ENCODE measurements around the gene ACVR1. TPM values are rescaled to one million over a fixed set of nuclear protein-coding genes. Genes with fewer than 3 reads are reported as not detected.

ACVR1 gene
- total RNA-seq, 1 experiment from 2014 or later: 26.4 TPM

GRCh38 chr2:157895531-157895930 lies 19.4 kb upstream of the ACVR1 start:
- Mint-ChIP-seq H3K4me1 (ENCODE audit: insufficient read depth, unreplicated experiment) (peaks cover 34% of the 10 kb centered on the region), H3K27ac (ENCODE audit: low read depth, unreplicated experiment) (no peak overlapping the region), H3K36me3 (ENCODE audit: insufficient read depth, unreplicated experiment) (no peaks in the 10 kb centered on the region), H3K4me3 (ENCODE audit: unreplicated experiment) (no peak overlapping the region), H3K9me3 (ENCODE audit: unreplicated experiment) (no peaks in the 10 kb centered on the region), H3K27me3 (ENCODE audit: insufficient read depth, unreplicated experiment) (no peaks in the 10 kb centered on the region)
- POLR2A ChIA-PET: interaction anchor here (0.6 kb wide), 1 partner anchor 117 kb away, joined by 3 read pairs; no protein-coding TSS in a partner anchor
- BruUV-seq (replicated peaks): no TSS peak
- TF ChIP-seq CTCF (IDR thresholded peaks at IDR 0.05; ENCODE audit: unreplicated experiment): no peak
- DNase-seq (ENCODE audit: unreplicated experiment): no peak
- CTCF ChIA-PET: interaction anchor here (0.7 to 1.8 kb wide), 2 partner anchors 10 to 19 kb away, joined by 5 to 6 read pairs; partner anchors contain the start of gene ACVR1
- intact Hi-C loops (cut with micrococcal nuclease): no loop called here

GRCh38 chr2:157894694-157895435 lies 18.7 kb upstream of the ACVR1 start:
- ChIA-PET POLR2A (no interaction called here), CTCF (interaction anchor here (0.7 to 1.8 kb wide), 2 partner anchors 10 to 19 kb away, joined by 5 to 6 read pairs; partner anchors contain the start of gene ACVR1)
- no TSS peak for BruUV-seq (replicated peaks)
- H3K4me1 Mint-ChIP-seq (ENCODE audit: insufficient read depth, unreplicated experiment): peaks cover 28% of the 10 kb centered on the region
- DNase-seq (ENCODE audit: unreplicated experiment): peak; percentile 68
- H3K4me3 Mint-ChIP-seq (ENCODE audit: unreplicated experiment): no peak overlapping the region
- H3K27ac Mint-ChIP-seq (ENCODE audit: low read depth, unreplicated experiment): peak overlapping the region; percentile 51
- H3K27me3 Mint-ChIP-seq (ENCODE audit: insufficient read depth, unreplicated experiment): no peaks in the 10 kb centered on the region
- intact Hi-C loops (cut with micrococcal nuclease): no loop called here
- no peaks in the 10 kb centered on the region for H3K36me3 Mint-ChIP-seq (ENCODE audit: insufficient read depth, unreplicated experiment)
- no peaks in the 10 kb centered on the region for H3K9me3 Mint-ChIP-seq (ENCODE audit: unreplicated experiment)
- no peak for TF ChIP-seq CTCF (IDR thresholded peaks at IDR 0.05; ENCODE audit: unreplicated experiment)

- no peaks in the 10 kb centered on the region for H3K36me3 Mint-ChIP-seq (ENCODE audit: insufficient read depth, unreplicated experiment)
- intact Hi-C loops (cut with micrococcal nuclease): no loop called here
- H3K9me3 Mint-ChIP-seq (ENCODE audit: unreplicated experiment): no peaks in the 10 kb centered on the region
- POLR2A ChIA-PET: no interaction called here
- no peaks in the 10 kb centered on the region for H3K27me3 Mint-ChIP-seq (ENCODE audit: insufficient read depth, unreplicated experiment)
- no TSS peak for BruUV-seq (replicated peaks)
- H3K27ac Mint-ChIP-seq (ENCODE audit: low read depth, unreplicated experiment): no peak overlapping the region
- peaks cover 19% of the 10 kb centered on the region for H3K4me1 Mint-ChIP-seq (ENCODE audit: insufficient read depth, unreplicated experiment)
- no peak for DNase-seq (ENCODE audit: unreplicated experiment)
- no peak for TF ChIP-seq CTCF (IDR thresholded peaks at IDR 0.05; ENCODE audit: unreplicated experiment)
- no peak overlapping the region for H3K4me3 Mint-ChIP-seq (ENCODE audit: unreplicated experiment)
- CTCF ChIA-PET: interaction anchor here (0.6 to 0.7 kb wide), 2 partner anchors 54 to 132 kb away, joined by 3 read pairs; no protein-coding TSS in a partner anchor
Measured at GRCh38 chr2:157893611-157894010, 17.5 kb upstream of the ACVR1 start.

GRCh38 chr2:157891643-157892041 lies 15.5 kb upstream of the ACVR1 start:
- Mint-ChIP-seq H3K9me3 (ENCODE audit: unreplicated experiment) (no peaks in the 10 kb centered on the region), H3K4me3 (ENCODE audit: unreplicated experiment) (no peak overlapping the region), H3K36me3 (ENCODE audit: insufficient read depth, unreplicated experiment) (no peaks in the 10 kb centered on the region), H3K4me1 (ENCODE audit: insufficient read depth, unreplicated experiment) (peaks cover 11% of the 10 kb centered on the region), H3K27me3 (ENCODE audit: insufficient read depth, unreplicated experiment) (no peaks in the 10 kb centered on the region), H3K27ac (ENCODE audit: low read depth, unreplicated experiment) (no peak overlapping the region)
- BruUV-seq (replicated peaks): no TSS peak
- intact Hi-C loops (cut with micrococcal nuclease): no loop called here
- ChIA-PET POLR2A (interaction anchor here (1.1 kb wide), 1 partner anchor 15 kb away, joined by 3 read pairs; the partner anchor contains the start of gene ACVR1), CTCF (interaction anchor here (0.6 to 1.7 kb wide), 2 partner anchors 9 to 386 kb away, joined by 3 read pairs; no protein-coding TSS in a partner anchor)
- no peak for DNase-seq (ENCODE audit: unreplicated experiment)
- TF ChIP-seq CTCF (IDR thresholded peaks at IDR 0.05; ENCODE audit: unreplicated experiment): no peak

All from MCF 10A (cell line).